RWPE2 (cell line): ENCODE measurements around the gene GPD1L.

Source experiments
- ATAC-seq: fragments of 200-7000 bp; cut with Tn5 transposase; 3 replicates; pipeline ENCODE4 v1.9.1; 2021; ENCODE audit warnings: low read depth
- DNase-seq: peaks from one replicate; pipeline ENCODE4 v3.0.0-alpha.2; 2020; ENCODE audit warnings: low spot score
- H3K27ac ChIP-seq: fragments of 450-650 bp; 2 replicates; pipeline ENCODE4 v1.5.1; 2017; ENCODE audit warnings: mild to moderate bottlenecking; ENCODE audit not compliant: poor library complexity, severe bottlenecking
- H3K27me3 ChIP-seq: fragments of 250-450 bp; sonication (Bioruptor Pico); 2 replicates; pipeline ENCODE4 v1.5.1; 2021; ENCODE audit warnings: mild to moderate bottlenecking, moderate library complexity; ENCODE audit not compliant: insufficient read depth, poor library complexity, severe bottlenecking
- H3K36me3 ChIP-seq: fragments of 250-450 bp; sonication (Bioruptor Pico); 2 replicates; pipeline ENCODE4 v1.5.1; 2020; ENCODE audit warnings: low read depth, mild to moderate bottlenecking, moderate library complexity
- H3K4me1 ChIP-seq: fragments of 250-450 bp; sonication (Bioruptor Pico); 2 replicates; pipeline ENCODE4 v1.5.1; 2021; ENCODE audit warnings: mild to moderate bottlenecking, moderate library complexity; ENCODE audit not compliant: insufficient read depth, poor library complexity, severe bottlenecking
- H3K4me3 ChIP-seq: fragments of 250-450 bp; sonication (Bioruptor Pico); 2 replicates; pipeline ENCODE4 v1.5.1; 2021; ENCODE audit warnings: mild to moderate bottlenecking, moderate library complexity; ENCODE audit not compliant: severe bottlenecking
- H3K9me3 ChIP-seq: fragments of 250-450 bp; sonication (Bioruptor Pico); 2 replicates; pipeline ENCODE4 v1.5.1; 2021; ENCODE audit warnings: mild to moderate bottlenecking, moderate library complexity; ENCODE audit not compliant: severe bottlenecking
- CTCF ChIP-seq: fragments of 450-650 bp; IDR thresholded peaks from one replicate; pipeline ENCODE4 v1.5.1; 2017; ENCODE audit warnings: mild to moderate bottlenecking, moderate library complexity; ENCODE audit not compliant: poor library complexity, severe bottlenecking

Gene GPD1L

DNA sequence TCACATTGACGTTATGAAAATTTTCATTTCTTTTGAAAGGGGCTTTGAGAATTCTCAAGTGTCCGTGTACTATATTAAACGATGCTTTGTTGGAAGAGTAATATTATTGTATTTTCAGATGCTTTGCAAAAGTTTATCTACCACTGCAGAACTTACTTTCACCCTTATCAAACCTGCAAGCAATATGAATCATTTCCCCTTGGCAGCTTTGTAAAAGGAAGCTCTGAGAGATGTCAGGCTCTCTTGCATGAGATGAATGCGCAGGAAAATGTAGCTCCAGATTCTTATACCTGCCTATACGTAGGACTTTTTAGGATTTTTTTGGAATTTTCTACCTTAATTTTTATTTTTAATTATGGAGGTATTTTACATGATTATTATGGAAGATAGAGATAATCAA, 34.5 kb downstream of the GPD1L start:
- DNase-seq (no peak), ATAC-seq (no peak)
- no peak for TF ChIP-seq CTCF
- H3K4me1 ChIP-seq, result peaks cover 6% of the 10 kb centered on the region
- no peaks in the 10 kb centered on the region for H3K36me3 ChIP-seq
- H3K27me3 ChIP-seq, result no peaks in the 10 kb centered on the region
- no peaks in the 10 kb centered on the region for H3K9me3 ChIP-seq
- no peak overlapping the region for H3K4me3 ChIP-seq
- no peak overlapping the region for H3K27ac ChIP-seq

DNA sequence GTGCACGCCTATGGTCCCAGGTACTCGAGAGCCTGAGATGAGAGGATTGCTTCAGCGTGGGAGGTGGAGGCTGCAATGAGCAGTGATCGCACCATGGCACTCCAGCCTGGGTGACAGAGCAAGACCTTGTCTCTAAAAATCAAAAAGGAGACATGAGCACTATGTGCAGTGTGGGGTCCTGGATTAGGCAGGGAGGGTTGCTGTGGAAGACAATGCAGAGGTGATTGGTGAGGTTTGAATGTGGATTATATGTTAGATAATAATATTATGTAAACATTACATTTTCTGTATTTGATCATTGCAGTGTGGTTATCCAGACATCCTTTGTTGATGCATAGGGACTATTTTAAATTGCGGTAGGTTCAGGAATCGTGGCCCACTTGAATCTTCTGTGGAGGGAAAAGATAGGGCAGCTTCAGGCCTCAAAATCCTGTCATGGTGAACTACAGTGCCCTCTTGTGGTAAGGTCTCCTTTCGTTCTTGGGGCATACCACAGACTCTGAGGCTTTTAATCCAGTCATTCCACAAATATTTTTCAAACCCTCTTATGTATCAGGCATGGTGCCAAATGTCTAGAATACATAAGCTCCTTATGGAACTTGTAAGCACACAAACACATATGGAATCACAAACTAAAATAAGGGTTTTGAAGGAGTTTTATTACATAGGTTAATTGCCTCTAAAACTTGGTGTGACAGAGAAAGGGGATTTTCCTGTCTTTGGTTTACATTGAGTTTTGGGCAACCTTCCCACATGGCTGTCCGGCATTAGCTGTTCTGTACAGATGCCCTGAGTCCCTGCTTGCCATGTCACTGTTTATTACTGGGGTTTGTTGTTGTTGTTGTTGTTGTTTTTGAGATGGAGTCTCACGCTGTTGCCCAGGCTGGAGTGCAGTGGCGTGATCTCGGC, 37.7 kb downstream of the GPD1L start:
- H3K27ac ChIP-seq, result no peak overlapping the region
- ATAC-seq, result peak; percentile 88
- peaks cover 12% of the 10 kb centered on the region for H3K4me1 ChIP-seq
- TF ChIP-seq CTCF, result peak; percentile 90
- no peaks in the 10 kb centered on the region for H3K27me3 ChIP-seq
- H3K4me3 ChIP-seq, result no peak overlapping the region
- no peaks in the 10 kb centered on the region for H3K36me3 ChIP-seq
- DNase-seq, result no peak
- H3K9me3 ChIP-seq, result no peaks in the 10 kb centered on the region

- no peak for TF ChIP-seq CTCF
- H3K36me3 ChIP-seq, result no peaks in the 10 kb centered on the region
- no peak overlapping the region for H3K4me3 ChIP-seq
- no peak overlapping the region for H3K27ac ChIP-seq
- DNase-seq (no peak), ATAC-seq (no peak)
- H3K9me3 ChIP-seq, result no peaks in the 10 kb centered on the region
- H3K27me3 ChIP-seq, result no peaks in the 10 kb centered on the region
- peaks cover 8% of the 10 kb centered on the region for H3K4me1 ChIP-seq
These were observed 40.4 kb downstream of the GPD1L start for GRCh38 chr3:32146746-32147211.

- Histone ChIP-seq H3K36me3 (no peaks in the 10 kb centered on the region), H3K9me3 (no peaks in the 10 kb centered on the region), H3K4me1 (peaks cover 8% of the 10 kb centered on the region), H3K27ac (no peak overlapping the region), H3K4me3 (no peak overlapping the region), H3K27me3 (no peaks in the 10 kb centered on the region)
- DNase-seq (no peak), ATAC-seq (0 out of 3 replicates have a peak, but pooled peaks have one; percentile 54)
- no peak for TF ChIP-seq CTCF
These were observed 41.1 kb downstream of the GPD1L start for GRCh38 chr3:32147509-32147908.

DNA sequence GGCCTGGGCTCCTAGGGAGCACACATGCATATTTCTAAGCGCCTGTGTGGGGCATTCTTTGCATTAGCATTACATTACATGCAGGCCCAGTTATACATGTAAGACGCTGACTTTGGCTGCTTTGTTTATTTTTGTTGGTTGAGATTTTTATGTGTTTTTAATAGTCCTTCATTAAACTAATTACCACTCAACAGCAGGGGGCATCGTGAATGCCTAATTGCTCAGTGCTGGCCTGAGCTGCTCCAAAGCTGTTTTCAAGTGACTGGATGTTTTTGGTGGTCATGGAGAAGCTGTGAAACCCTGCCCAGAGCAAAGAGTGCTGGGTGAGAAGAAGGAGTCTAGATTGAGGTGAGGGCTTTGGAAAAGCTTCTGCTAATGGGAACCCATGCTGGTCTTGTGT, 41.5 kb downstream of the GPD1L start:
- ATAC-seq (no peak), DNase-seq (no peak)
- no peak overlapping the region for H3K27ac ChIP-seq
- no peaks in the 10 kb centered on the region for H3K9me3 ChIP-seq
- H3K27me3 ChIP-seq, result no peaks in the 10 kb centered on the region
- no peaks in the 10 kb centered on the region for H3K36me3 ChIP-seq
- TF ChIP-seq CTCF, result peak; percentile 12
- H3K4me3 ChIP-seq, result no peak overlapping the region
- peaks cover 8% of the 10 kb centered on the region for H3K4me1 ChIP-seq
